ENCODE data around the gene JPH3.

GRCh38 chr16:87556941-87557459 lies 45.3 kb upstream of the JPH3 start:
- TF ChIP-seq CTCF (IDR thresholded peaks at IDR 0.05 in 4 of 5, conservative IDR thresholded peaks at IDR 0.05 in 1 of 5) (no peak), POLR2A (IDR thresholded peaks at IDR 0.05) (no peak)
